GM21786 (cell line): Measurements from ENCODE around the gene FAIM.
"Not testable (repeated sequence)": the region's sequence is repeated elsewhere in the genome, so short reads cannot be mapped to it uniquely, and the experiment has no call there.

Experiments
- ATAC-seq: cut with Tn5 transposase; IDR thresholded peaks from one replicate; pipeline ENCODE4 v1.9.1; 2021; ENCODE audit not compliant: unreplicated experiment

The FAIM gene

DNA sequence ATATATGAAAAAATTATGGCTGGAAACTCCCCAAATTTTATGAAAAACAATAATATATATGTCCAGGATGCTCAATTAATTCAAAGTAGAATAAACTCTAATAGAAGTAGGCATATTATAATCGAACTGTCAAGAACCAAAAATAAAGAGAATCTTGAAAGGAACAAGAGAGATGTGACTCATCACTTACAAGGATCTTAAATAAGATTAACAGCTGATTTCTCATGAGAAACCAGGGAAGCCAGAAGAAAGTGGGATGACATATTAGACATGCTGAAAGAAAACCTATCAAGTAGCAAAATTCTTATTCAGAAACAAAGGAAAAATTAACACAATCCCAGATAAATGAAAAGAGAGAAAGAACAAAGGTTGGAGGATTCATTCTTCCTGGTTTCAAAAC is 66.8 kb downstream of the FAIM start:
- no peak for ATAC-seq

DNA sequence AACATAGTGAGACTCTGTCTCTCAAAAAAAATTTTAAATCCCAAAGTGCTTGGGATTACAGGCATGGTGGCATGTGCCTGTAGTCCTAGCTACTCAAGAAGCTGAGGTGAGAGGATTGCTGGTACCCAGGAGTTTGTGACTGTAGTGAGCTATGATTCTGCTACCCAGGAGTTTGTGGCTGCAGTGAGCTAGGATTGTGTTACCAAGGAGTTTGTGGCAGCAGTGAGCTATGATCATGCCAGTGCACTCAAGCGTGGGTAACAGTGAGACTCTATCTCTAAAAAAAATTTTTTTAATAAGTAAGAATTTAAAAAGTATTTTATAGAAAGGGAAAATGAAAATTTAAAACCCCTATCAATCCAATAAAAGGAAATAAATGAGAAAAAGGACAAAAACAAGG is 69.5 kb downstream of the FAIM start:
- no peak for ATAC-seq

DNA sequence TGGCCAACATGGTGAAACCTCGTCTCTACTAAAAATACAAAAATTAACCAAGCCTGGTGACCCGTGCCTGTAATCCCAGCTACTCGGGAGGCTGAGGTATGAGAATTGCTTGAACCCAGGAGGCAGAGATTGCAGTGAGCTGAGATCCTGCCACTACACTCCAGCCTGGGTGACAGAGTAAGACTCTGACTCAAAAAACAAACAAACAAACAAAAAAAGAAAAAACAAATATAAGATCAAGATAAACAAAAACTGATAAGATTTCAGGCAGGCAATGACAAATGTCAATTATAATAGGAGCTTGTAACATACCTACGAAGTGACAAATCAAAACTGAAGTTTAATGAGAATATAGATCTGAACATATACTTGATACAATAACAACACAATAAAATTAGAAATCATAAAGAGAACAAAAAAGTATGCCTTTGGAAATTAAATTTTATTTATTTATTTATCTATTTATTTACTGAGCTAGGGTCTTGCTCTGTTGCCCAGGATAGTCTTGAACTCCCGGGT is 70.4 kb downstream of the FAIM start:
- ATAC-seq: no peak

DNA sequence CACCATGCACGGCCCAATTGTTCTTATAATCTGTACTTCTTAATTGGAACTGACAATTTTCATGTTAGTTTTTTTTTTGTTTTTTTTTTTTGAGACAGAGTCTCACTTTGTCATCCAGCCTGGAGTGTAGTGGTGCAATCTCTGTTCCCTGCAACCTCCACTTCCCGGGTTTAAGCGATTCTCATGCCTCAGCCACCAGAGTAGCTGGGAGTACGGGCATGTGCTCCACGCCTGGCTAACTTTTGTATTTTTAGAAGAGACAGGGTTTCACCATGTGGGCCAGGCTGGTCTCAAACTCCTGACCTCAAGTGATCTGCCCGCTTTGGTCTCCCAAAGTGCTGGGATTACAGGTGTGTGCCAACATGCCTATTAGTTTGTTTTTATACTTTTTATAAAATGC is 72.4 kb downstream of the FAIM start:
- not testable (repeated sequence) for ATAC-seq

DNA sequence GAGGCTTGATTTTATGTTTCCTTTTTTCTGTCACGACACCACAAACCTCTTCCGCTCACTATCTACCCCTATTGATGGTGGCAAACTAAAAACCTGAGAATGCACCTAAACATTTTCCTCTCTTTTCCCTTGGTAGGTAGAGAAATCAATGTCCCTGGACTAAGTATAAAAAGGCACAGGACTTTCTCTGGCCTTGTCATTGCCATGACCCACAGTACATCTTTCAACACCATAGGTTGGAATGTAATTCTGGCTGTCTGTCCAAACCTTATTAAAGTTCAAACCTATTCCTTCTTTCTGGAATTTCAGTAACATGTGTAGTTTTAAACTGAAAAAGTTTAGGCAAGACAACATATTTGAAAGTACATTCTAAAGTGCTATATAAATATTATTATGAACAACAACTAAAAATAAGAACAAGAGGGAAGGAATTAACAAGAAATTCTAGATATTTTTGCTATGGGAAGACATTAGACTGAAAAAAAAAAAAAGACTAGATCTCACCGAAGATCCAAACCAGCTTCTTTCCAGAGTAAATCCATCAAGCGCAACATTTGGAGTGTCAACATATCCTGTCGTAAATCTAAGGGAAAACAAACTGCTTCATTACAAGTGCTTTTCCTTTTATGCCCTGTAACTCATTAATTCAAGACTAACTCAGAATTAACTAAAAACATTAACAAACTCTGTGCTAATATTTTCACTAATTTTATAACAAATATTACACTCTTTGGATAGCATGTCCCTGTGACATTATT is 73.1 kb downstream of the FAIM start:
- no peak for ATAC-seq

DNA sequence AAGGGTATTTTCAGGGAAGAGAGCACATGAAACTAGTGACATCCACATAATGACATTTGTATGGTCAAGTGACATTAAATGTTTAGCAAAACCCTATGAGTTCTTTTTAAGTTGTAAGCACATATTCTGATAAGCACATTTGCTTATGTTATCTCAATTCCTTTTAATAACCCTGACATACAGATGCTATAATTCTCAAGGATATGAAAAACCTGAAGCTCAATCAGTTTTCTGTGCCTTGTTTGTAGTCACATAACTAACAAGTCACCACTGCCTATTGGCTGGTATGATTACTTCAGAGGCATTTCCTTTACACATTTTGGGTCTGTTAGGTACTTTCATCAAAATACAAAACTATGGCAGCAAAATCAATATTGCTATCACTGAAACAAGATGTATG is 74.1 kb downstream of the FAIM start:
- no peak for ATAC-seq
